Activated T-cell treated with anti-CD3 and anti-CD28 coated beads, Interleukin-2, amount 50 U/mL, for 1 hour (primary cell): ENCODE data around the gene ARHGAP22.
"Not testable (repeated sequence)": the region's sequence is repeated elsewhere in the genome, so short reads cannot be mapped to it uniquely, and the experiment has no call there.

Source experiments
- DNase-seq: peaks from one replicate; pipeline ENCODE4 v3.0.0-alpha.2; 2020

ARHGAP22 gene

GRCh38 chr10:48446785-48447184 is 158.1 kb downstream of the ARHGAP22 start:
- no peak for DNase-seq

- DNase-seq: no peak
Measured at GRCh38 chr10:48445932-48446331, 158.9 kb downstream of the ARHGAP22 start.

- no peak for DNase-seq
Measured at GRCh38 chr10:48444861-48445841, 159.7 kb downstream of the ARHGAP22 start.

- no peak for DNase-seq
Measured at GRCh38 chr10:48444266-48444665, 160.6 kb downstream of the ARHGAP22 start.

GRCh38 chr10:48442809-48443177 is 162.1 kb downstream of the ARHGAP22 start:
- DNase-seq: no peak

GRCh38 chr10:48442090-48442808 is 162.6 kb downstream of the ARHGAP22 start:
- peak; percentile 14 for DNase-seq

- no peak for DNase-seq
Measured at GRCh38 chr10:48440771-48441170, 164.1 kb downstream of the ARHGAP22 start.

GRCh38 chr10:48439581-48440041 is 165.3 kb downstream of the ARHGAP22 start:
- DNase-seq: no peak

- no peak for DNase-seq
Measured at GRCh38 chr10:48439031-48439430, 165.8 kb downstream of the ARHGAP22 start.

- DNase-seq: no peak
Measured at GRCh38 chr10:48437546-48437945, 167.3 kb downstream of the ARHGAP22 start.

GRCh38 chr10:48431871-48432270 is 173.0 kb downstream of the ARHGAP22 start:
- DNase-seq: no peak

GRCh38 chr10:48430402-48430993 is 174.4 kb downstream of the ARHGAP22 start:
- DNase-seq: no peak

GRCh38 chr10:48429309-48429708 is 175.6 kb downstream of the ARHGAP22 start:
- no peak for DNase-seq

GRCh38 chr10:48428896-48429295 is 176.0 kb downstream of the ARHGAP22 start:
- DNase-seq: no peak

GRCh38 chr10:48423884-48424283 is 181.0 kb downstream of the ARHGAP22 start:
- DNase-seq: no peak

- not testable (repeated sequence) for DNase-seq
Measured at GRCh38 chr10:48421862-48422261, 183.0 kb downstream of the ARHGAP22 start.

GRCh38 chr10:48419714-48420113 is 185.2 kb downstream of the ARHGAP22 start:
- no peak for DNase-seq

- DNase-seq: no peak
Measured at GRCh38 chr10:48418189-48418788, 186.6 kb downstream of the ARHGAP22 start.

GRCh38 chr10:48417374-48417773 is 187.5 kb downstream of the ARHGAP22 start:
- no peak for DNase-seq

- DNase-seq: no peak
Measured at GRCh38 chr10:48416584-48417232, 188.2 kb downstream of the ARHGAP22 start.

GRCh38 chr10:48414778-48415177 is 190.1 kb downstream of the ARHGAP22 start:
- no peak for DNase-seq

- no peak for DNase-seq
Measured at GRCh38 chr10:48414160-48414559, 190.7 kb downstream of the ARHGAP22 start.
